GM19238 (cell line): ENCODE data around the gene POLG.

Experiments
- DNase-seq: peaks from one replicate; pipeline ENCODE4 v3.0.0; 2011; ENCODE audit warnings: low spot score; ENCODE audit not compliant: insufficient read length

POLG gene

GRCh38 chr15:89356634-89357298, 22.1 kb upstream of the POLG start:
- DNase-seq: no peak

DNA sequence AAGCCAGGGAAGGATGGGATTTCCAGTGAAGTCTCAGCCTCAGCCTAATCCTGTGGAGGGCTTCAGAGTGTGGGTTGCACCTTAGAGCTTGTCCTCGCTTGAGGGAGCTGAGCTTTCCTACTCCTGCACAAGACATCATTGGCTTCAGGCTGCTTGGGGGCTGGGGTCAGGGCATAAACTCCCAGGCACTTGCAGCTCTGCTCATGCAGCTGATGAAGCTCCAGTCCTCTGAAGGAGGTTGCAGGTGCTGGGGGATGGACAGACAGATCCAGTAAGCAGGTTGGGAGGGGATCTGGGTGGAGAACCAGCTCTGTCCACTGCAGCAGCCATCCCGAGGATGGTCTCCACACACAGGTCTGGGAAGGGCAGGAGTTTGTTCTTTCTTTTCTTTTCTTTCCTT, 19.4 kb upstream of the POLG start:
- DNase-seq: no peak

DNA sequence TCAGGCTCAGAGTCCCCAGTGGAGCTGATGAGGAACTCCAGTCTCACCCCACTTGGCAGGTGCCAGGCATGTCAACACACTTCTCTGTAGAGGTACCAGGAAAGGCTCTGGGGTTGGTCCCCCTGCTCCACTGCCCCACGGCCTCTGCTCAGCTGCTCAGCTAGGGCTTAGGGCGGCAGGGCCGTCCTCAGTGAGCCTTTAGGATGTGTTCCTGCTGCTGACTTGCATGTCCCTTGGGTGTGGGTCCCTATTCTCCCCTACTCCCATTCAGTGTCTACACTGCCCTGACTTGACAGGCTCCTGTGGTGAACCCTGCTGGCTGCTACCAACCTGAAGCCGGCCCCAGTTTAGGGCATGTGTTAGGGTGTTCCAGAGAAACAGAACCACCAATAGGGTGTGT, 17.9 kb upstream of the POLG start:
- no peak for DNase-seq

GRCh38 chr15:89349206-89349558, 14.6 kb upstream of the POLG start:
- DNase-seq: no peak

GRCh38 chr15:89346516-89347231, 12.1 kb upstream of the POLG start:
- no peak for DNase-seq

- DNase-seq: no peak
These were observed 10.6 kb upstream of the POLG start for GRCh38 chr15:89345248-89345647.

DNA sequence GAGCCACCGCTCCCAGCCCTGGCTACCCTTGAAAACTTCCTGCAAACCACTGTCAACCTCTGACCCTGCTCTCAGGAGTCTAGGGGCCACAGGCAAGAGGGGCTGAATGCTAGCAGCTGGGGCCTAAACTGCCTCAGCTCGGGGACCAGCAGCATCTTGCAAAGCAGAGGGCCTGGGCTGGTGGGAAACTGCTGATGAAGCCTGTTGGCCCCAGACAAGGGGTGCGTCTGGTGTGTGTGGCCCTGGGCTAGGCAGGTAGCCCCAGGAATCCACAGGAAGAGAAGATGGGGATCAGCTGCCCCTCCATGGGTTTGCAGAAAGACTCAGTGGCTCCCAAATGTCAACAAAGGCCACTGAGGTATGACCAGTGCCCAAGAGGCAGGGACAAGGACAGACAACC, 8.2 kb upstream of the POLG start:
- DNase-seq: no peak

GRCh38 chr15:89341316-89342005, 6.8 kb upstream of the POLG start:
- DNase-seq: no peak

DNA sequence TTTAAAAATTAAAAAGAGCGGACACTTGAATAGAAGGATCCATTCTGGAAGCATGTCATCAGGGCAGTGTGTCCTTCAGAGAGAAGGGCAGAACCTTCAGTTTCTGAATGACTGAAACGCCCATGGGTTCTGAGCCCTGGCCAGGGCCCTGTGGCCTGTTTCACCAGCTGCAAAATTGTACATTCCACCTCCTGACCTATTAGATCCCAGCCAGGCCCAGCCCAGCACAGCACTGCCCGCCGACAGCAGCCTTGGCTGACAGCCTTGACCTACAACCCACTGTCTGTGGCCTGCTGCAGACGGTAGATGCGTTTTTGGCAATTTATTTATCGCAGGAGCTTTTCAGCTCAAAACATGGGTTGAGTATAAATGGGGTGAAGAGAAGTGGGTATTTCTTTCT, 5.9 kb upstream of the POLG start:
- no peak for DNase-seq

DNA sequence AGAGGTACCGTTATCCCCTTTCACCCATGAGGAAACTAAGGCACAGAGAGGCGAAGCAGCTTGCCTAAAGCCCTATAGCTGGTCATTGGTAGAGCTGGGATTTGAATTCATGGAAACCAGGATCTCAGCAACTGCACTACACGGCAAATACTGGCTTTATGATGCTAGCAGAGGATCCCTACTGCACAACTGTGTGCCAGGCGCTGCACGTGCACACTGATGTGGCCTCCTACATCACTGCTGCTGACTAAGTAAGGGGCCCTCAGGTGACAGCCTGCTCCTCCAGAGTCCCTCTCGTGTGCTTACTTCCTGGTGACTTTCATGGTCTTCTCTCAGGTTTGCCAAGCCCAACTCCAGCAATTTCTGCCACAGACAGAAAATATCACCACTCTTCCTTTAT, 3.4 kb upstream of the POLG start:
- DNase-seq: no peak

GRCh38 chr15:89335298-89336041, 846 bp upstream of the POLG start:
- no peak for DNase-seq

DNA sequence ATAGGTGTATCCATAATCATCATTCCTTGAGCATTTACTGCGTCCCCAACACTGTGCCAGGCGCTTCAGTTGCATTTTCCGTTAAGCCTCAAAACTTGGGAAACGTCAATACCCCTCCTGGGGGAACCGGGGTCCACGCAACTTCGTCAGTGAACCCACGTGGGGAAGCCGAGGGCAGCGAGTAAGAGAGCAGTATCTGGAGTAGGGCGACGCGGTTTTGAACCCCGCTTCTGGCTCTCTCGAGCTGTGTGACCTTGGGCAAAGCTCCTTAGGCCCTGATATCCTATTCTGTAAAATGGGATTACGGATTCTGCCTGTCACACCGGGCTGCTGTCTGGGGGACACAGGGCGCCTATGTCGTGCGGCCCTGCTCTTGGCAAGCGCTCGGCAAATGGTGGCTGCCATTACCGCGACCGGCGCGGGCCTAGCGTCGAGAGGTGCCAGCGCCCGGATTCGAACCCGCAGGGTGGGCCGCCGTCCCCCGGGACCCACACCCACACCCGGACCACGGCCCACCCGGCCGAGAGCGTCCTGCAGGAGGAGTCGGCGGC, 590 bp downstream of the POLG start:
- DNase-seq: peak; percentile 28

DNA sequence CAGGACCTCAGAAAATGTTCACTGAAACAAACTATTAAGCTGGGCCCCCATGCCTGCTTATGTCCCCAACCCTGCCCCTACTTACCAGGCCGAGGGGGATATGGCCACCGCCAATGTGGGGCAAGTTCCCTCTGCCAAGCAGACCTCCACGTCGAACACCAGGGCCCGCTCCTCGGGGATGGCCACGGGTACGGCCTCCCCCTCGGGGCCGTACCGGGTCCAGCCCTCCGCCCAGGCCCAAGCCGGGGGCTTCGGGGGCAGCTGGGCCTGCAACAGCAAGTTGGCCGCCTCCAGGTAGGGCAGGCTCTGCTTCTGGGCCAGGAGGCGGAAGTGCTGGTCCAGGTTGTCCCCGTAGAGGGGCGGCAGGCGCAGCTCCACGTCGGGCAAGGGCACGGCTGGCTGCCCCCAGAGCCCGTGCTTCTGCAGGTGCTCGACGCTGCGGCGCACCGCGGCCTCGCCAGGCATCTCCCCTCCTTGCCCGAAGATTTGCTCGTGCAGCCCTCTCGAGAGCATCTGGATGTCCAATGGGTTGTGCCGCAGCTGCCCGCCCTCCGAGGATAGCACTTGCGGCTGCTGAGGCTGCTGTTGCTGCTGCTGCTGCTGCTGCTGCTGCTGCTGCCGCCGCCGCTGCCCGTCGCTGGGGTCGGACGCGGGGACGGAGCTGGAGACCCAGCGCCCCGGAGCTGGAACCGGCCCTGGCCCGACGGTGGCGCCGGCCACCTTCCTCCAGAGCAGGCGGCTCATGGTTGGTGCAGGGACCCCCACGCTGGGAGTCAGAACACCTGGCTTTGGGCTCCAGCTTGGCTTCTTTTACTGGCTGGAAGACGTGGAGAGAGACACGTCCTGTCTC, 1.4 kb downstream of the POLG start:
- DNase-seq: no peak

DNA sequence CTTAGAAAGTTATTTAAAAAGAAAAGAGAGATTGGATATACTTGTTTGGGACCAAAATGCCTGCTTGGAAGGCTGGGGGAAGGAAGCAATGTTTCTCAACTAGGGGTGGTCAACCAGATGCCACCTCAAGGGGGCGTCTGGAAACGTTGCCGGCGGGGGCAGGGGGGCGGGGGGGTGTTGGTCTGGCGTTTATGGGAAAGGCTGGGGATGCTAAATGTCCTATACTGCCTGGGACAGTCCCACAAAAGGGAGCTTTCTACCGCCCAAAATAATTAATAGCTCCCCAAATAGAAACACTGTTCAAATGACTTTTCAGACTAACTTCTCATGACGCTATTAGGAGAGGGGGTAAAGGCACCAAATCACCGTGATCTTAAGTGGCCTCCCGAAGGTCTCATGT, 2.2 kb downstream of the POLG start:
- peak; percentile 27 for DNase-seq

DNA sequence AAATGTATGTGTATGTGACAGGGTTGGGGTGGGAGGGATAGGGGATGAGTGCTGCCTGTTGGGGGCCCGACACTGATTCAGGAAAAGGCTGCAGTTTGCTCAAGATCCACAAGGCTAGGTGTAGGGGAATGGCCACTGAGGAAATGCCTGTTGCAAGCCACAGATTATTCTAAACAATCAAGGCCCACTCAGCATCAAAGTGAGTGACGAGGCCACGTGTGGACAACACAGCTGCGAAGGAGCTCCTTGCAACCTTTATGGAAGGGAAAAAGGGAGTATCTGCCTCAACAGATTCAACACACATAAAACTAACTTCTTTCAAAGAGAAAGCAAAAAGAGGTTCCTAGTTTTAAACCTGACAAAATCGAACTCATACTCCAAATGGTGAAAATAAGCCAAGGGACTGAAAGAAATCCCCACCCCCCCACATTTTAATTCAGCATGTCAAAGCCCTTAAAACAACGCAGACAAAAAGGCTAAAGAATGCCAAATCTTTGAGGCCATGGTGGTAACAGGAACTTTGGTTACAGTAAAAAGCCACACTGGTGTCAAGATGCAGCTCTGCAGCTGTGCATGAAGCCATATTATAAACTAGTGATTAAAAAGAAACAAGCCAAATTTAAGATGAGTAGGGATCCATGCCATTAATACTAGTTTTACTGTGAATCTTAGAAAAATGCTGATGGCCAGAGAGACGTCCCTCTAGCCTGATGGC, 3.6 kb downstream of the POLG start:
- no peak for DNase-seq

DNA sequence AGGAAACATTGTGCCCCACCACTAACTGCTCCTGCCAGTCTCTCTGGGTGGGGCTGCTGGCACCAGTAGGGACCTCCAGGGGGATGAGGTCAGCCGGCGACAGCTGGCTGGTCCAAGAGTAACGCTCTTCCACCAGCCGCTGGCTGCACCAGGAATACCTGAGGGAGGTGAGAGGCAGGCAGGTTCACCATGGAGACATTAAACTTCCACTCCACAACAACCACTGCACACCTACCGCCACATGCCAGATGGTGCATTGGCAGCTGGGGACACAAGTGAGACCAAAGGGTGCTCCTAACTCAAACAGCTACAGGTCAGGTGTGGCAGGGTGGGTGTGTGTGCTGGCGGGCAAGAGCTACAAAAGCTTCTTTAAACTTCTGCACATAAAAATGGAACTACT, 4.5 kb downstream of the POLG start:
- no peak for DNase-seq

DNA sequence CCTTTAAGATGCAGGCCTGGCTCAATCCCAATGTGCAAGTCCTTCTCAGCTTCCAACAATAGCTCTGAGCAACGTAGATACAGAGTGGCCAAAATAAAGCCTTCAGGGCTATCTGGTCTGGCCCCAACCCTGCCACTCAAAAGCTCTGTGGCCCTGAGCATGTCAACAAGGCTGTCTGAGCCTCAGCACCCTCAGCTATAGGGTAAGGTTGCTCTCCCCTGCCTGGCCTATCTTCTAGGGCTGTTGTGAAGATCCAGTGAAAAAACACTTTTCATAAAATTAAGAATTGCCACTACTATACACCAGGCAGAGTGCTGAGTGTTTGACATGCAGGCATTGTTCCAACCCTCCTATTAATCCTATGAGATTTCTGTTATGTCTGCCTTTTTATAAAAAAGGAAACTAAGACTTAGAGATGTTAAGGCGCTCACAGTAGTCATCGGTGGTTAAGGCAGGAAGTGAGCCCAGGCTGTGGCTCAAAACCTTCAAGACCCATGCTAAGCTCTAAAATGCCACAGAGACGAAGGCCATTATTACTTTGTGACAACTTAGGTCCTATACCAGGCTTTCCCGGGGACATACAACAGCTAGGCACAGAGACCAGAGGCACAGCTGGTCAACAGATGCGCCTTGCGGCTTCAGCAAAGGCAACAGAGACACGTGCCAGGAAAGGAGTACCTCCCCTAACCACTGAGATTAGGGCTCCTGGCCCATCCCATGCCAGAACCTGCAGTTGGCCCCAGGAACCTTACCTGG, 5.1 kb downstream of the POLG start:
- DNase-seq: no peak

GRCh38 chr15:89328398-89329254, 6.0 kb downstream of the POLG start:
- no peak for DNase-seq

GRCh38 chr15:89327113-89327512, 7.5 kb downstream of the POLG start:
- no peak for DNase-seq
